ENCODE data around the gene CST8.

GRCh38 chr20:23509247-23509913, 18.5 kb downstream of the CST8 start:
- TF ChIP-seq ZNF544 (tag by site-specific recombination; IDR thresholded peaks at IDR 0.05), result no peak
- TF ChIP-seq ZNF23 (tag by site-specific recombination; IDR thresholded peaks at IDR 0.05; ENCODE audit: borderline replicate concordance), result no peak
- TF ChIP-seq ZNF473 (tag by site-specific recombination; IDR thresholded peaks at IDR 0.05), result no peak
- no peak for TF ChIP-seq MYNN (tag by site-specific recombination; IDR thresholded peaks at IDR 0.05; ENCODE audit: borderline replicate concordance)
- TF ChIP-seq SETDB1 (IDR thresholded peaks at IDR 0.05; ENCODE audit: insufficient read length, low read length), result no peak
- no peak for TF ChIP-seq REST (tag by site-specific recombination; IDR thresholded peaks at IDR 0.05)
- no peak for TF ChIP-seq PRDM1 (tag by site-specific recombination; IDR thresholded peaks at IDR 0.05)
- no peak for TF ChIP-seq ZNF239 (tag by site-specific recombination; IDR thresholded peaks at IDR 0.05)
- TF ChIP-seq ZNF785 (tag by site-specific recombination; IDR thresholded peaks at IDR 0.05), result no peak
- TF ChIP-seq ZNF10 (tag by site-specific recombination; IDR thresholded peaks at IDR 0.05), result no peak
- no peak for TF ChIP-seq CTCF (tag by site-specific recombination; IDR thresholded peaks at IDR 0.05)

Measured in HEK293 (cell line).